PFSK-1 (cell line): ENCODE measurements around the gene KCTD5.

Source experiments
- POLR2AphosphoS5 ChIP-seq: IDR thresholded peaks from 2 replicates; pipeline ENCODE4 v1.6.1; 2012; ENCODE audit warnings: low read depth, mild to moderate bottlenecking, control low read depth, low read length, moderate library complexity
- REST ChIP-seq, 2 experiments: IDR thresholded peaks; 2 replicates each; pipeline versions ENCODE4 v1.6.1 to v1.8.0; 2011 to 2012; ENCODE audit warnings: low read depth in 2 of 2, low read length in 2 of 2, control low read depth in 1 of 2, inconsistent platforms in 1 of 2, mild to moderate bottlenecking in 1 of 2, moderate library complexity in 1 of 2; ENCODE audit not compliant: insufficient read depth in 1 of 2
- SIN3A ChIP-seq: IDR thresholded peaks from 2 replicates; pipeline ENCODE4 v1.6.1; 2012; ENCODE audit warnings: mild to moderate bottlenecking, low read length, moderate library complexity, borderline replicate concordance; ENCODE audit not compliant: insufficient read depth
- TAF1 ChIP-seq: IDR thresholded peaks from 2 replicates; pipeline ENCODE4 v1.6.1; 2012; ENCODE audit warnings: low read length, control low read depth, borderline replicate concordance; ENCODE audit not compliant: insufficient read depth

GRCh38 chr16:2724088-2724676, 41.9 kb downstream of the KCTD5 start:
- no peak for TF ChIP-seq POLR2AphosphoS5
- TF ChIP-seq REST (IDR thresholded peaks at IDR 0.05; ENCODE audit: insufficient read depth in 1 of 2, low read depth in 2 of 2, low read length in 2 of 2), result no peak
- no peak for TF ChIP-seq TAF1
- no peak for TF ChIP-seq SIN3A
